Measurements from ENCODE around the gene MFAP4. TPM values are rescaled to one million over a fixed set of nuclear protein-coding genes. Genes with fewer than 3 reads are reported as not detected.

The MFAP4 gene
- total RNA-seq, 1 donor = 89.6 TPM

GRCh38 chr17:19365499-19365817 is 21.5 kb downstream of the MFAP4 start:
- no peak overlapping the region for H3K4me3 ChIP-seq (ENCODE audit: low read depth, low read length)
- TF ChIP-seq CTCF (IDR thresholded peaks at IDR 0.05; ENCODE audit: insufficient read depth, low read length) = no peak
- no peak for DNase-seq (ENCODE audit: low read depth)

GRCh38 chr17:19364699-19365498 is 22.1 kb downstream of the MFAP4 start:
- no peak for DNase-seq (ENCODE audit: low read depth)
- no peak overlapping the region for H3K4me3 ChIP-seq (ENCODE audit: low read depth, low read length)
- TF ChIP-seq CTCF (IDR thresholded peaks at IDR 0.05; ENCODE audit: insufficient read depth, low read length) = no peak

- no peak for TF ChIP-seq CTCF (IDR thresholded peaks at IDR 0.05; ENCODE audit: insufficient read depth, low read length)
- no peak for DNase-seq (ENCODE audit: low read depth)
- no peak overlapping the region for H3K4me3 ChIP-seq (ENCODE audit: low read depth, low read length)
Observed at GRCh38 chr17:19363460-19364035, 23.4 kb downstream of the MFAP4 start.

- DNase-seq (ENCODE audit: low read depth) = no peak
- peak overlapping the region; percentile 83 for H3K4me3 ChIP-seq (ENCODE audit: low read depth, low read length)
- no peak for TF ChIP-seq CTCF (IDR thresholded peaks at IDR 0.05; ENCODE audit: insufficient read depth, low read length)
Observed at GRCh38 chr17:19363114-19363438, 23.9 kb downstream of the MFAP4 start.

GRCh38 chr17:19362277-19363113 is 24.5 kb downstream of the MFAP4 start, which contains the start of gene B9D1:
Gene B9D1 (minus strand): TSS chr17:19362723. CDS start chr17:19362569, 154 bp downstream.
- peak within 1 kb of the TSS; percentile 83 for H3K4me3 ChIP-seq (ENCODE audit: low read depth, low read length)
- DNase-seq (ENCODE audit: low read depth) = peak; percentile 93
- peak; percentile 89 for TF ChIP-seq CTCF (IDR thresholded peaks at IDR 0.05; ENCODE audit: insufficient read depth, low read length)

- TF ChIP-seq CTCF (IDR thresholded peaks at IDR 0.05; ENCODE audit: insufficient read depth, low read length) = no peak
- peak overlapping the region; percentile 83 for H3K4me3 ChIP-seq (ENCODE audit: low read depth, low read length)
- no peak for DNase-seq (ENCODE audit: low read depth)
Observed at GRCh38 chr17:19361944-19362276, 25.1 kb downstream of the MFAP4 start.

Measured in fibroblast of the aortic adventitia (primary cell).